Common myeloid progenitor, CD34-positive (primary cell): ENCODE results near the gene TCF25.

Experiments
- CTCF ChIA-PET: fragments of 350-600 bp; sonication (Branson Sonifier 250); formaldehyde crosslinking; loops from one replicate; lab custom pipeline; 2021; ENCODE audit warnings: antibody characterized with exemption; lab: Charles Lee
- POLR2A ChIA-PET: fragments of 350-600 bp; sonication (Branson Sonifier 250); formaldehyde crosslinking; loops from one replicate; lab custom pipeline; 2021; ENCODE audit warnings: antibody characterized with exemption; lab: Charles Lee
- DNase-seq, 3 donors: peaks; one replicate each; pipeline versions ENCODE4 v3.0.0 to v3.0.0-alpha.2; 2013
- H3K27ac ChIP-seq, 2 experiments: 1 replicate in 1 of 2; 2 replicates in 1 of 2; pipeline ENCODE4 v1.7.0; 2013; ENCODE audit warnings: inconsistent platforms in 2 of 2, low read length in 2 of 2, mild to moderate bottlenecking in 2 of 2, low read depth in 1 of 2, moderate library complexity in 1 of 2; ENCODE audit not compliant: severe bottlenecking in 2 of 2, insufficient read depth in 1 of 2, poor library complexity in 1 of 2
- H3K27me3 ChIP-seq, 5 experiments: replicated peaks in 2 of 5; 1 replicate in 3 of 5; 2 replicates in 2 of 5; pipeline versions ENCODE4 v1.6.1 to v1.7.0; 2013; ENCODE audit warnings: low read length in 4 of 5, mild to moderate bottlenecking in 2 of 5, moderate library complexity in 2 of 5, inconsistent platforms in 1 of 5; ENCODE audit not compliant: insufficient read depth in 5 of 5, control insufficient read depth in 4 of 5
- H3K36me3 ChIP-seq, 4 experiments: 1 replicate in 2 of 4; 2 replicates in 2 of 4; pipeline versions ENCODE4 v1.6.1 to v1.7.0; 2013; ENCODE audit warnings: low read length in 3 of 4, control low read depth in 1 of 4, mild to moderate bottlenecking in 1 of 4; ENCODE audit not compliant: control insufficient read depth in 4 of 4, insufficient read depth in 4 of 4
- H3K4me1 ChIP-seq, 4 experiments: 1 replicate in 3 of 4; 2 replicates in 1 of 4; pipeline versions ENCODE4 v1.6.1 to v1.7.1; 2013; ENCODE audit warnings: low read length in 3 of 4, mild to moderate bottlenecking in 3 of 4, control low read depth in 1 of 4, inconsistent platforms in 1 of 4, moderate library complexity in 1 of 4; ENCODE audit not compliant: control insufficient read depth in 4 of 4, insufficient read depth in 4 of 4; ENCODE audit errors: control extremely low read depth in 1 of 4
- H3K4me3 ChIP-seq, 7 experiments: 1 replicate in 4 of 7; 2 replicates in 3 of 7; pipeline versions ENCODE4 v1.5.1 to v1.7.0; 2013; ENCODE audit warnings: mild to moderate bottlenecking in 7 of 7, low read length in 6 of 7, moderate library complexity in 6 of 7, inconsistent platforms in 2 of 7, low read depth in 2 of 7, control low read depth in 1 of 7; ENCODE audit not compliant: insufficient read depth in 4 of 7, control insufficient read depth in 1 of 7; ENCODE audit errors: extremely low read depth in 1 of 7
- H3K9me3 ChIP-seq, 5 experiments: 1 replicate in 4 of 5; 2 replicates in 1 of 5; pipeline versions ENCODE4 v1.6.1 to v1.7.1; 2013; ENCODE audit warnings: low read length in 4 of 5, mild to moderate bottlenecking in 2 of 5, inconsistent platforms in 1 of 5, low read depth in 1 of 5, moderate library complexity in 1 of 5; ENCODE audit not compliant: control insufficient read depth in 4 of 5, insufficient read depth in 2 of 5; ENCODE audit errors: control extremely low read depth in 1 of 5
- WGBS: methylation state at CpG from one replicate; pipeline ENCODE4 v1.1.5; 2013; ENCODE audit not compliant: insufficient coverage; 5-methylcytosine and 5-hydroxymethylcytosine counted together

Gene TCF25

GRCh38 chr16:89864527-89864820 lies 8.9 kb upstream of the TCF25 start:
- DNase-seq = no peak
- no peak overlapping the region for H3K27ac ChIP-seq
- no peaks in the 10 kb centered on the region for H3K36me3 ChIP-seq
- CTCF ChIA-PET = interaction anchor here (0.9 to 5.3 kb wide), 6 partner anchors 8 to 165 kb away, joined by 3 to 21 read pairs (median 10); partner anchors contain the start of genes SPATA2L and TCF25
- H3K4me3 ChIP-seq = no peak overlapping the region
- no peaks in the 10 kb centered on the region for H3K27me3 ChIP-seq
- H3K4me1 ChIP-seq = peaks cover 0 to 20% (median 16%) of the 10 kb centered on the region in 4 experiments
- 92% methylated on average over 5 of the region's 5 CpGs for WGBS
- H3K9me3 ChIP-seq = peaks cover 0 to 10% (median 7%) of the 10 kb centered on the region in 5 experiments
- POLR2A ChIA-PET = interaction anchor here (1.8 kb wide), 1 partner anchor 9 kb away, joined by 7 read pairs; the partner anchor contains the start of gene TCF25

- ChIA-PET CTCF (interaction anchor here (1.1 kb wide), 1 partner anchor 30 kb away, joined by 3 read pairs; no protein-coding TSS in a partner anchor), POLR2A (no interaction called here)
- Histone ChIP-seq H3K4me3 (no peak overlapping the region), H3K27me3 (no peaks in the 10 kb centered on the region), H3K27ac (no peak overlapping the region), H3K36me3 (peaks cover 0 to 2% (median 0%) of the 10 kb centered on the region in 4 experiments), H3K9me3 (peaks cover 0 to 10% (median 7%) of the 10 kb centered on the region in 5 experiments), H3K4me1 (peaks cover 0 to 23% (median 20%) of the 10 kb centered on the region in 4 experiments)
- DNase-seq = no peak
- WGBS = 91% methylated on average over 5 of the region's 5 CpGs
Measured at GRCh38 chr16:89867918-89868317, 5.5 kb upstream of the TCF25 start.

GRCh38 chr16:89869911-89870310 lies 3.5 kb upstream of the TCF25 start:
- H3K36me3 ChIP-seq = peaks cover 0 to 5% (median under 1%) of the 10 kb centered on the region in 4 experiments
- peaks cover 0 to 18% (median 15%) of the 10 kb centered on the region in 4 experiments for H3K4me1 ChIP-seq
- H3K27ac ChIP-seq = no peak overlapping the region
- no peak overlapping the region for H3K4me3 ChIP-seq
- WGBS = 97% methylated on average over 12 of the region's 12 CpGs
- POLR2A ChIA-PET = no interaction called here
- DNase-seq = no peak
- no peaks in the 10 kb centered on the region for H3K27me3 ChIP-seq
- H3K9me3 ChIP-seq = peaks cover 0 to 10% (median 7%) of the 10 kb centered on the region in 5 experiments
- CTCF ChIA-PET = interaction anchor here (4.5 kb wide), 1 partner anchor 10 kb away, joined by 26 read pairs; no protein-coding TSS in a partner anchor

GRCh38 chr16:89870440-89870839 lies 3.0 kb upstream of the TCF25 start:
- peaks cover 0 to 10% (median 7%) of the 10 kb centered on the region in 5 experiments for H3K9me3 ChIP-seq
- peaks cover 0 to 19% (median 18%) of the 10 kb centered on the region in 4 experiments for H3K4me1 ChIP-seq
- DNase-seq = no peak
- ChIA-PET CTCF (interaction anchor here (4.5 kb wide), 1 partner anchor 10 kb away, joined by 26 read pairs; no protein-coding TSS in a partner anchor), POLR2A (no interaction called here)
- no peak overlapping the region for H3K27ac ChIP-seq
- 98% methylated on average over 5 of the region's 6 CpGs for WGBS
- peaks cover 0 to 9% (median 2%) of the 10 kb centered on the region in 4 experiments for H3K36me3 ChIP-seq
- no peaks in the 10 kb centered on the region for H3K27me3 ChIP-seq
- H3K4me3 ChIP-seq = no peak overlapping the region

GRCh38 chr16:89871895-89872294 lies 1.5 kb upstream of the TCF25 start:
- H3K36me3 ChIP-seq = peaks cover 0 to 16% (median 4%) of the 10 kb centered on the region in 4 experiments
- WGBS = 94% methylated on average over 5 of the region's 9 CpGs
- no peak for DNase-seq
- ChIA-PET POLR2A (no interaction called here), CTCF (interaction anchor here (1.5 to 4.5 kb wide), 3 partner anchors 8 to 12 kb away, joined by 3 to 26 read pairs (median 6); no protein-coding TSS in a partner anchor)
- no peaks in the 10 kb centered on the region for H3K27me3 ChIP-seq
- H3K9me3 ChIP-seq = peaks cover 0 to 10% (median 7%) of the 10 kb centered on the region in 5 experiments
- no peak overlapping the region for H3K4me3 ChIP-seq
- peaks cover 0 to 19% (median 18%) of the 10 kb centered on the region in 4 experiments for H3K4me1 ChIP-seq
- H3K27ac ChIP-seq = no peak overlapping the region

- peaks cover 8 to 32% (median 12%) of the 10 kb centered on the region in 4 experiments for H3K36me3 ChIP-seq
Measured at GRCh38 chr16:89873972-89874689, 739 bp downstream of the TCF25 start.

More at GRCh38 chr16:89873972-89874689, 739 bp downstream of the TCF25 start:
- WGBS = under 1% methylated on average over 39 of the region's 61 CpGs
- CTCF ChIA-PET = interaction anchor here (1.1 to 4.5 kb wide), 2 partner anchors 14 to 45 kb away, joined by 3 to 26 read pairs; no protein-coding TSS in a partner anchor
- Histone ChIP-seq H3K27me3 (no peaks in the 10 kb centered on the region), H3K4me1 (peaks cover 0 to 19% (median 18%) of the 10 kb centered on the region in 4 experiments), H3K4me3 (peak overlapping the region in 6 of 7 experiments; percentile 46 to 89 (median 82)), H3K27ac (peak overlapping the region; percentile 54 to 95), H3K9me3 (no peaks in the 10 kb centered on the region)
- peak; percentile 94 to 97 (median 96) for DNase-seq
- POLR2A ChIA-PET = interaction anchor here (1.3 to 1.5 kb wide), 2 partner anchors 11 to 20 kb away, joined by 5 to 7 read pairs; no protein-coding TSS in a partner anchor
